ENCODE results near the gene ANO8.
A peak's percentile ranks its signal among the peaks of the same experiment; 100 is the strongest.
"Not testable (repeated sequence)": the region's sequence is repeated elsewhere in the genome, so short reads cannot be mapped to it uniquely, and the experiment has no call there.

ANO8 gene

DNA sequence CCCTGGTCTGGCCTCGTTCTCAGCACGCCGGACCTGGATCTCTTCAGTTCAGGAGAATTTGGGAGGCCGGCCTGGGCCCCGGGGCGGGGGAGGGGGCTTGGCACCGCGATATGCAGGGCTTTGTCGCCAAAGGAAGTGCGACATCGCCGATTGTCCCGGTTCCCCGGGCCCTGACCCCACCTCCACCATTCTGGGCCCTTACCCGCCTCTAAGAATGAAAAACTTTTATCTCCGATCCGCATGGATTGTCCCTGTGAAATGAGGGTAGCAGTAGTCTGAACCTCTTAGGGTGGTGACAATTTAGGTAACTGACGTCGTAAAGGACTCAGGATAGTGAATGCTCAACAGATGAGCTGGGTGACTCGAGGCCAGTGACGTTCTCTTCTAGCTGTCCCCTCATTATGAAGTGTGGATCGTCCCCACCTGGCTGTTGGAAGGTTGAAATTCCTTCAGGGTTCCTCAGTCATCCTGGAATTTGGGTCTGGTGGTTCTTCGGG is 24.6 kb downstream of the ANO8 start:
- DNase-seq (ENCODE audit: low spot score), result no peak

DNA sequence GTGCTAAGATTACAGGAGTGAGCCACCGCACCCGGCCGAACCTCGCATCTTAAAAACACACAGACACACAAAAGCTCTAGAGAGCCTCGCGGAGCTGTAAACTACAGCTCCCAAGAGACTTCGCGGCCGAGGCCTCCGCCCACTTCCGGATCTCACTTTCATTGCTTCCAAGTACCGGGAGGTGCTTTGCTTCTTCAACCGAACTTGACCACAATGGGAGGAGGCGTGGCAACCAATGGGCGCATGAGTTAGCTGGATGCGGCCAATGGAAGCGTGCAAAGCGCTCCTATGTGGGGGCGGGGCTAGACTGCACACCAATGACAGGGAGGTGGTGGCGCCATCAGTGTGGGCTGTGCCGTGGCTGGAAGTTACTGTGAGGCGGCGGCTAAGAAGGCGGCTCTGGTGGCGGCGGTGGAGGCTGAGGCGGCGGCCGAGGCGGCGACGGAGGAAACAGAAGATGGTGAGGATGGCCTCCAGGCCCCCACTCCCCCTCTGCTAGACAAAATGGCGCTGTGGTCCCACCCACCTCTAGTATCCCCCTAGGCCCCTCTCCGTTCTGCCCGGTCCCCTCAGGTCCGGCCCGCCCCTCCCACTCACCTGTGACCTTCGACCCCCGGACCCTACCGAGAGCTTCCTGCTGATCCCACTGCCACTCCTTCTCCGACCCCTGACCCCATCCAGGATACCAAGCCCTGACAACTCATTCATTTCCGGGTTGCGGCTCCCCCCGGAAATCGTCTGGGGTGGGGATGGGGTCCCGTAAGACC is 25.3 kb downstream of the ANO8 start, which contains the start of gene DDA1:
Gene DDA1, plus strand, starts transcription at position 366 of the 767 bp plus-strand sequence. Its CDS starts 92 bp downstream, at position 458.
- DNase-seq (ENCODE audit: low spot score), result peak; percentile 98

DNA sequence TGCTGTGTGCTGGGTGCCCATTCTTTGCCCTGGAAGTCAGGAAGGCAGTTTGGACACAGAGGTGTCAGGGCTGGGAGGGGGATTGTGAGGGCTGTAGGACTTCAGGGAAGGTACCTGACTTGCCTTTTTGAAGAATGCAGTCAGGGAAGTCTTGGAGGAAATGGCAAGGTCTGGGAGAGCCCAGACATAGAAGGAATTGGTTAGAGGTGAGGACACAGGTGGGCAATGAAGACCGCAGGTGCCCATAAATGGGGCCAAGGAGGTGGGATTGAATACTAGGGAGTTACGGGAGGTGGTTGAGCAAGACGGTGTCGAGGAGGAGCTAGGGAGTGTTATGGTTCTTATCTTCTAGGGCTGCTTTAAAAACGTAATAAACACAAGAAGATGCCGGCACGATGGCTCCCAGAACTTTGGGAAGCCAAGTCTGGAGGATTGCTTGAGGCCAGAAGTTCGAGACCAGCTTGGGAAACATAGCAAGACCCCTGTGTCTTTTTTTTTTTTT is 26.7 kb downstream of the ANO8 start:
- no peak for DNase-seq (ENCODE audit: low spot score)

DNA sequence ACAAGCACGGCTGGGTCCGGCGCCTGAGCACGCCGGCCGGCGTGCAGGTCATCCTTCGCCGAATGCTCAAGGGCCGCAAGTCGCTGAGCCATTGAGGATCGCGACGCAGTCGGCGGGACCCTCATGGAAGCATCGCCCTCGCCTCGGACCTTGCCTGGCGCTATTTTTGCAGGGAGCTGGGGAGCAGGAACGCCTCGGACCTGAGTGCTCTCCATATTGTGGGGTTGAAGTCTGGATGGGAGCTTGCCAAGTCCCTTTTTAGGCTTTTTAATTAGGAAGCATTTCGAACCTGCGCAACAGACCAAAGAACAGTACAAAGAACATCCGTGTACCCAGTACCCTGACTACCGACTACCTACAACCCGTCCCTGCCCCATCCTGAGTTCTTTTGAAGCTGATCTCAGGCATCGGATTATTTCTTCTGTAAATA is 28.4 kb downstream of the ANO8 start:
- no peak for DNase-seq (ENCODE audit: low spot score)

DNA sequence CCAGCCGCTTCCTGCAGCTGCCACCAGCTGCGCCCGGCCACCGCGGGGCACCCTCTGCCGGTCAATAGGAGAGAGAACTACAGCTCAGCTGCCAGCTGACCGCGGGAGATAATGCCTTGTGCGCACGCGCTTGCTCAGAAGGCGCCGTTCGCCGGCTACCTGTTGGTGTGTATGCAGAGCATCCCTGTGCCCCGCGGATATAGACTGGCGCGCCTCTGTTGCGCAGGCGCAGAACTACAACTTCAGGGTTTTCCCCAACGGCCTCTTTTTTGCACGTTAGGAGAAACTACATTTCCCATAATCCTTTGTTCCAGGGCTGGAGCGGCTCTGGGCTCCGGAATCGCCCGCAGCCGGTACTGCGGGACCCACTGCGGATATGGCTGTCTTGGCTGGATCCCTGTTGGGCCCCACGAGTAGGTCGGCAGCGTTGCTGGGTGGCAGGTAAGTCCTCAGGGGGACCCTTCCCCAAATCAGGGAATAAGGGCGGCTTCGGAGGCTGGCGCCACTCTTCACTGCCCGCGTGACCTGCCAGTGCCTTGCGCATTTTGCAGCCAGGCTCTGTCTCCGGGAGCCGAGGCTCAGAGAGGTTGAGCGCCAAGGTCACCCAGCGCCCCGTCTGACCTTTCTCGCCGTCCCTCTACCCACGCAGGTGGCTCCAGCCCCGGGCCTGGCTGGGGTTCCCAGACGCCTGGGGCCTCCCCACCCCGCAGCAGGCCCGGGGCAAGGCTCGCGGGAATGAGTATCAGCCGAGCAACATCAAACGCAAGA is 29.0 kb downstream of the ANO8 start, which contains the start of gene MRPL34:
Gene MRPL34, plus strand, starts transcription at position 356 of the 768 bp plus-strand sequence. Its CDS starts 21 bp downstream, at position 377.
- DNase-seq (ENCODE audit: low spot score), result peak; percentile 91

DNA sequence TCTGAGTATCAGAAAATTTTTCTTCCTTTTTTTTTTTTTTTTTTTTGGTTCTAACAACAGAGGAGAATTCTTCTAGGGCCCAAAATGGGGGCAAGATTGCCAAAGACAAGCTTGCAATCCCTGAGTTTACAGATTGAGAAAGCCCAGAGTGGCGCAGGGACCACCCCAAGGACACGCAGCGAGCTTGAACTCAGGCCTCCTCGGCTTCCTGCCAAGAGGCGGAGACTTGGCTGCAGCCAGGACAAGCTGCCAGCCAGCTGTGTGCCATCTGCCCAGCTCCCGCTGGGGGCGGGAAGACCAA is 29.5 kb downstream of the ANO8 start:
- no peak for DNase-seq (ENCODE audit: low spot score)

DNA sequence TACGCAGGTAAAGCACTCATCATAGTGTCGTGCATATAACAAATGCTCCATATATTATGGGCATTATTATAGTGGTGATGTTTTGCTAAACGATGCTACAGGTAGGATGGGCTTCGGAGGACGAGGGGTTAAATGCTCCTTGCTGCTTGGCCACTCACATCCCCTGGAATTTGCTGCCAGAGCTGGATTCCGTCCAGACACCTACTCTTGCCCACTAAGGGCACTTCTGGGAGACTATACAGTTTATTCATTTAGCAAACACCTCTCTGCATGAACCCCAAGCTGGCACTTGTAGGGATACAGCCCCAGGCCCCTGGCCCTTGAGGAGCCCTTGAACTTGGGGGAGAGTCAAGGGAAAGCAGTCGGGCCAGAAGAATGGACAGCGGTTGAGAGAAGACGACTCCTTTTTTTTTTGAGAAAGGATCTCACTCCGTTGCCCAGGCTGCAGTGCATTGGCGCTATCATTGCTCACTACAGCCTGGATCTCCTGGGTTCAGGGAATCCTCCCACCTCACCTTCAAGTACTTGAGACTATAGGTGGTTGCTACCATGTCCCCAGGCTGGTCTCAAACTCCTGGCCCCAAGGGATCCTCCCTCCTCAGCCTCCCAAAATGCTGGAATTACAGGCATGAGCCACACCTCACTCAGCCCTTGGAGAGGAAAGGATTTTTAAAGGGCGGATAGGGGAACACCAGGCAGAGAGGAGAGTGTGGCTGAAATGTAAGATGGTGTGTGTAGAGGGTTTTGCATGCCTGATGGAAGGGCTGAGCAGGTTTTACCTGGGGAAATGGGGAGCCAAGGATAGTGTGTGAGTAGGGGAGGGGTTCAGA is 30.1 kb downstream of the ANO8 start:
- DNase-seq (ENCODE audit: low spot score), result no peak

DNA sequence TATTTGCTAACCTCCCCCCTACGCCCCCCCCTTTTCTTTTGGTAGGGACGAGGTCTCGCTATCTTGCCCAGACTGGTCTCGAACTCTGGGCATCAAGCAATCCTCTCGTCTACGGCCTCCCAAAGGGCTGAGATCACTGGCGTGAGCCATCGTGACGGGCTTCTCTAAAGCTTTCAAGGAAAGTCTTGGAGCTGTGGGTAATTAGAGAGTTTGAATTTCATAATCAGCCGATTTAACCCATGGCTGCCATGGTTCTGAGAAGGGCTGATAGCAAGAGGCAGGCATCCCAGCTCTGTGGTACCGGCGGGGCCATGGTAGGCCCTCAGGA is 30.8 kb downstream of the ANO8 start:
- no peak for DNase-seq (ENCODE audit: low spot score)

DNA sequence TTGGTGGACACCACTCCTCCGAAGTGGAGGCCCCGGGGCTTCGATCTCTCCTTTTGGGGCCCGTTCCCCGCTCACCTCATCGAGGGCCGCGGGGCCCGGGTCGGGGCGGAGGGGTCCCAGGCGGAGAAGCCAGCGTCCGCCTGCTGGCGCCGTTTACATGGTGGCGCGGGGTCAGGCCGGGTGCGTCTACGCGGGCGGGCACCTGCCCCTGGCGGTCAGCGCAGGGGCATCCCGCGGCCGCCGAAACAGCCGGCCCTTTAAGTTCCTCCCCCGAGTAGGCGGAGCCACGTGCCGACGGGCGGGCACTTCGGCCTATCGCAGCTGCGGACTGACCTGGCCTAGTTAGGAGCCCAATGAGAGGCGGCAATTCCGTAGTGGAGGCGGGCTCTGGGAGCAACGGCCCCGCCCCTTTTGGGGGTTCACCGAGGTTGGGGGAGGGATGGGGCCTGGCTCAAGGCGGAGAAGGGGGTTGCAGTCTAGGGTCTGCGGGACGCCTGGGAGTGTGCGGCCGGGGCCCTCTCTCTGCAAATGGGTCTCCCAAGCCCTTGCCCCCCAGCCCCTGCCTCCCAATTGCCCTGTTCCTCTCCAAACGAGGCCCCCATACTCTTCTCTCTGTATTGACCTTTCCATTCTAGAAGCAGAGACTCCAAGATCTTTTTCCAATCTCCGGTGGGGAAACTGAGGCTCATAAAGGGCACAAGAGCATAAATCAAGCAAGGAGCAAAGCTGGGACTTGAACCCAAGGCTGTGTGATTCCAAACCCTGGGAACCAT is 31.3 kb downstream of the ANO8 start, which contains the start of gene ABHD8:
Gene ABHD8, minus strand, starts transcription at position 259 of the 773 bp plus-strand sequence. CDS start 1,809 bp downstream, outside the sequence.
- DNase-seq (ENCODE audit: low spot score), result peak; percentile 98

DNA sequence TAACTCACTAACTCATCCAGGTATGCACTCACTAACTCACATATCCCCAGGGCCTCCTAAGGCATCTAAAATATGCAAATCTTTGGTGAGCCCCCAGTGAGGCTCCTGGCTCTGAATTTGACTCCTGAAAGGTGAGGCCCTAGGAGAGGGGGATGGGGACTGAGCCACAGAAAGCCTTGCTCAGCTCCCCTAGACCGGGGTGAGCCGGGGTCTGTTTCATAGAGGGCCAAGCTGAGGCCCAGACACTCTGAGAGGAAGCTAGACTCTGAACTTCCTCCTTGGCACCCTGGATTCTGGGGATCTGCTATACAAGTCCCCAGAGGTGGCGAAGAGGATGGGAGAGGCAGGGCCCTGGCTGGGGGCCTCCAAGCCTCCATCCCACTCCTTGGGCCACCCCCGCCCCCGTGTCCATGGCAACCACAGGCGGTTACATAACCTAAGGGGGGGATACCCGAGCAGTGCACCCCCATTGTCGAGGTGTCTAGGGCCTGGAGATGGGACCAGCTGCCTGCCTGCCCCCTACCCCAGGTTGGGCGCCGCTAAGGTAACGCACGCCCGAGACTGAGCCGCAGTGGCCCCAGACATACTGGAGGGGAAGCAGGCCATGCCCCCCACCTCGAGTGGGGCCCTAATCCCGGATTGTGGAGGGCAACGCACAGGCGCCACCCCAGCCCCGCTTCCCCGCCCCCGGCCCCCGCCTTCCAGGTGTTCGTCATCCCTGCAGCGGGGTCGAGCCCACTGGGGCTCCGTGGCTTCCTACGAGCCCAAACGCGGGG is 32.1 kb downstream of the ANO8 start:
- DNase-seq (ENCODE audit: low spot score), result peak; percentile 28

DNA sequence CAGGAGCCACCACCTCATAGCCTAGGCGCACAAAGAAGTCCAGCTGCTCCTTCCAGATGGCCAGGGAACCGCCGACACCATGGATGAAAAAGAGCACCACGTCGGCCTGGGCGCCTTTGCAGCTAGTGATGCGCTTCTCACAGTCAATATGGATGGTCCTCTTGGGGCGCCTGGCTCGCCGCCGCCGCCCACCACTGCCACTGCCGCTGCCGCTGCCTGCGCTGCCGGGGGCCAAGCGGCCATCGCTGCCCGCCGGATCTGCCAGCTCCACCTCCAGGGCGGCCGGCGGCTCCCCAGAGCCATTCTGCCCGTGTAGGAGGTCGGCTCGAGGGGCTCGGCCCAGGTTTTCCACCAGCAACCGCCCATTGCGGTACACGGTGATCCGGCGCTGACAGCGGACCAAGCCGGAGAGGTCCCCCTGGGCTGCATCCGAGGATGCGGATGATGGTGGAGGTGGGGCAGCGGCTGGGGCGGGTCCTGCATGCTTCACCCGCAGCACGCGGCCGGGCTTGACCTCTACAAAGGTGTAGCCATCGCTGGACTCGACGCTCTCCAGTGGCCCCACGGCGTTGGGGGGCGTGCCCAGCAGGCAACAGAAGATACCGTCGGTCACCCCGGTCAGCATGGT is 33.5 kb downstream of the ANO8 start:
- DNase-seq (ENCODE audit: low spot score), result no peak

DNA sequence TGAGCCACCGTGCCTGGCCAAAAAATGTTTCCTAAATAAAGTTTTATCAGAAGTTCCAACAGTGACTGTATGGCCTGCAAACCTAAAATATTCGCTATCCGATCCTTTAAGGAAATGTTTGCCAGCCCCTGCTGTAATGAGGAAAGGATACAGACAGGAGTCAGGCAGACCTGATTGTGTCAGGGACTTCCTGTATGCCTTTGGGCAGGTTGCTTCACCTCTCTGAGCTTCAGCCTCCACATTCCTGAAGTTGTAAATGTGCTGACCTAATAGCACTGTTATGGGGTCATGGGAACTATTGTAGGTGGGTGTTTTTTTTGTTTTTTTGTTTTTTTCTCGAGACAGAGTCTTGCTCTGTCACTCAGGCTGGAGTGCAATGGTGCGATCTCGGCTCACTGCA is 37.7 kb downstream of the ANO8 start:
- no peak for DNase-seq (ENCODE audit: low spot score)

DNA sequence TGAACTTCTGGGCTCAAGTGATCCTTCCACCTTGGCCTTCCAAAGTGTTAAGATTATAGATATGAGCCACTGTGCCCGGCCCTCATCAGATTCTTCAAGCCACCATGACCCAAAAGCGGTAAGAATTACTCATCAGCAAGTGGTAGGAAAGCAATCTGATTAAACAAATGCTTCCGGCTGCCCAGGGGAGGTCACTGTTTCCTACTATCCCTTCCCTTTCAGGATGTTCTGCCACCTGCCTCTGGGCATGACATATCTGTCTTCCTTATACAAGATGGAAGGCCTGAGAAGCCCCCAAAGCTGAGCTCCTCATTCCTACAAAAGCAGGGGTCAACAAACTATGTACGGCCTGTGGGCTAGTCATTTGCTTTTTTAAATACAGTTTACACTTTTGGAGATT is 38.4 kb downstream of the ANO8 start:
- no peak for DNase-seq (ENCODE audit: low spot score)

DNA sequence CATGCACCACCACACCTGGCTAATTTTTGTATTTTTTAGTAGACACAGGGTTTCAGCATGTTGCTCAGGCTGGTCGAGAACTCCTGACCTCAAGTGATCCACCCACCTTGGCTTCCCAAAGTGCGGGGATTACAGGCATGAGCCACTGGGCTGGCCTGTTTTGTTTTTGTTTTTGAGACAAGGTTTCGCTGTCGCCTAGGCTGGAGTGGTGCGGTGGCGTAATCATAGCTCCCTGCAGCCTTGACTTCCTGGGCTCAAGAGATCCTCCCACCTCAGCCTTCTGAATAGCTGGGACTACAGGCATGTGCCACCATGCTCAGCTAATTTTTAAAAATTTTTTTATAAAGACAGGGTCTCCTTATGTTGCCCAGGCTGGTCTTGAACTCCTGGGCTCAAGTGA is 39.1 kb downstream of the ANO8 start:
- not testable (repeated sequence) for DNase-seq (ENCODE audit: low spot score)

DNA sequence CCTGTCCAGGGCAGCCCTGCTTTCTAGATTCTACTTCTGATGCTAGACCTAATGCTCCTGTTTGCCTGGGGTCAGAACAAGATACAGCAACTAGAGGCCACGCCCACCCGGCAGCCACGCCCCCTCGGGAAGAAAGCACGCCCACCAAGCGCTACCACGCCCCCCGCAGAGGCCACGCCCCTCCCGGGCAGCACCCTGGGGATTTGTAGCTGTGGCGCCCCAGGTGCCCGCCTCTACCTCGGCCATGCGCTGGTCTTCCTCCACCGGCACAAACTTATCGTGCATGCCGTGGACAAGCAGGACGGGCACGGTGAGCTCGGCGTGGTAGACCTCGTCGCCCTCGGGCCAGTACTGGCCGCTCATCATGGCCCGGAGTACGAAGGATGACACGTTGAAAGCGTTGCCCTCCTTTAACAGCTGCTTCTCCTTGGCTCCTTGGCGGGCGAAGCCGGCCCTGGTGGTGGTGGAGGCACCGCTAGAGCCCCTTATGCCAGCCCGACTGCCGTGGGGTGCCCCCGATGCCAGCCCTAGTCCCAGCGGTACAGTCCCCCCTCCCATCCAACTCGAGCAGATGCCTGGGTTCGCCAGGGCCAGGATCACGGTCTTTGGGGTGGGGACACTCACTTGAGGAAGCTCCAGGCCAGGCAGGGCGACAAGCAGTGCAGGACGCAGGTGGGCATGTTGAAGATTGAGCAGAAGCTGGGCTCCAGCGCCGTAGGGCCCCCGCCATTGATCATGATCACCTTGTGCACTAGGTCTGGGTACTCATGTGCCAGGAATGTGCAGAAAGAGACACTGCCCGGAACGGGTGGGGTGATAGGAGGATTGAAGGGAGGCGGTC is 40.4 kb downstream of the ANO8 start:
- DNase-seq (ENCODE audit: low spot score), result peak; percentile 61

DNA sequence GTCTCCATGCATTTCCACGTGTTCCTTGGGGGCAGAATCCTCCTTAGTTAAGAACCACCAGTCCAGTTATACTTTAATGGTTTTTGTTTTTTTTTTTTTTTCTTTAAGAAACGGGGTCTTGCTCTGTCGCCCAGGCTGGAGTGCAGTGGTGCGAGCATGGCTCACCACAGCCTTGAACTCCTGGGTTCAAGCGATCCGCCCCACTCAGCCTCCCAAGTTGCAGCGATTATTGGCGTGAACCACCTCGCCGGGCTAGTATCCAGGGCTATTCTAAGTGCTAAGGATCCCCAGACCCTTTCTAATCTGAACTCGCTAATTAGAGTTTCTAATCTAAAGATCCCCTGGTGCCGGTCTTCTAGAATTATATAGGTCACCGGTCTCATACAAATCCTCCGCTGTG is 41.0 kb downstream of the ANO8 start:
- no peak for DNase-seq (ENCODE audit: low spot score)

DNA sequence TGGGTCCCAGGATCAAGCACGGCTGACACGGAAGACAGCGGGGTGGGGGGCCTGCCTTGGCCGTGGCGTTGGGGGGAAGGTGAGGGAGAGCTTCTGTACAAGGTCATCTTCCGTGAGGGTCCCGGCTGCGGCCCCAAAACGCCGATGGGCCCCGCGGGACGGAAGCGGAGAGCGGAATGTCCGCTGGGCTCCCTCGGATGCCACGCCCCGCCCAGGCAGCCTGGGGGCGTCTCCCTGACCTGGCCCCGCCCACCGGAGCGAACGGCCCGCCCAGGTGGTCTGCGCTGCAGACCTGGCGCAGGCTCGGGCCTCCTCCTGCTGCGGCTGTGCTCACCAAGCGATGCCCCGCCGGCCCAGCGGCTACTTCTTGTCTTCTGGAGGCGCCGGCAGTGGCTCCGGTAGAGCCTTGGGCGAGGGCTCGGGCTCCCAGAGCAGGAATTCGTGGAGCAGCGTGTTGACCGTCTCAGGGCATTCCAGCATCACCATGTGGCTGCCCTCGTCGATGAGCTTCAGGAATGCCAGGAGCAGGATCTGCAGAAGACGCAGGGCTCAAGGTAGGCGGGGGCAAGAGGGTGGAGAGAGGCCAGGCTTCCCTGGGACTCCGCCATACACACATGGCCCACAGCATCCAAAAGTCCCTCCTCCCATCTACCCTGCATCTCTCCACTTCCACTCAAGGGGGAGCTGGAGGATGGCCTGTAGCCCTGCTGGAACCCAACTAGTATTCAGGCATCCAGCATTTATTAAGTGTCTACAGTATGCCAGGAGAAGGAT is 42.2 kb downstream of the ANO8 start:
- DNase-seq (ENCODE audit: low spot score), result peak; percentile 95

DNA sequence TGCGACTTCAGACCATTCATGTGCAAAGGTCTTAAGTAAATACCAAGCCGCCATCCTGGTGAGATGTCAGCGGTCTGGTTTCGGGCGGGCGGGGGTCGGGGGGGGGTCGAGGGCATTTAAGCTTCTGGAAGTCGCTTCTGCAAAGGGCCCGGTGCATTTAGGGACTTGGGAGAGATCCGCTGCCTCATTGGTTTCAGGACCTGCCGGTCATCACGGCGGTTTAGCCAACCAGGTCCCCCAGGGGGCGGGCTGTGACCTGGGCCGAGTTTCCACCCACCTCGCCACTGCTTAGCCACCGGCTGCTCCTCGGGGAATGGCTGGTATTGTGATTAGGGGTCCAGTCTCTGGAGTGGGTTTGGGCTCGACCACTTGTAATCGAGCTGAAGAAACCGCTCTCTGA is 45.2 kb downstream of the ANO8 start:
- peak; percentile 94 for DNase-seq (ENCODE audit: low spot score)
